Fibroblast of the aortic adventitia (primary cell): Measurements from ENCODE around the gene KCNAB1. TPM values are rescaled to one million over a fixed set of nuclear protein-coding genes. Genes with fewer than 3 reads are reported as not detected.

Source experiments
- DNase-seq: peaks from one replicate; pipeline ENCODE4 v3.0.0-alpha.2; 2010; ENCODE audit warnings: low read depth
- H3K4me3 ChIP-seq: 2 replicates; pipeline ENCODE4 v1.5.1; 2011; ENCODE audit warnings: low read depth, mild to moderate bottlenecking, control low read depth, low read length, moderate library complexity
- total RNA-seq: library from RNA; depleted of rRNA; stranded (reverse); fragments of >200 nt; gene quantifications from 2 replicates; pipeline ENCODE4 v1.2.3, GENCODE V29; 2012; ENCODE audit warnings: low replicate concordance
- TF ChIP-seq, protein P1 (sequence below): IDR thresholded peaks from 2 replicates; pipeline ENCODE4 v1.5.1; 2011; ENCODE audit warnings: mild to moderate bottlenecking, low read length, control low read depth, inconsistent platforms; ENCODE audit not compliant: insufficient read depth

KCNAB1 gene
- total RNA-seq, 1 donor: 3.3 TPM

DNA sequence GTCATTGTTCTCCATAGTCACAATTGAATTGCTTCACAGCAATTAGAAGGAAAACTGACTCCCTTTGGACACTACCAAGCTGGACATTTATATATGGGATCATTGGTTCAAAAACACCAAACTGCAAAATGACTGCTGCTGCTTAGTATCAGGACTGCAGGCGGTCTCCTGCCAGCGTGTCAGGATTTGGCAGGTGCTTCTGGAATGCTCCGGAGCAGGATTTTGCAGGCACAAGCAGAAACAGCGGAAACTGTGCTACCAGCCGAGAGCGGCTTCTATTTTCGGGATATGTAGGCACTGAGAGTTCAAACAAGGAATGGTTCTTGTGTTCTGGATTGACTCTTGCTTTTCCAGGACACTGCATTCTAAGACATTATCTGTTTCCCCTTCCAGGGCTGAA lies 339.1 kb downstream of the KCNAB1 start:
- H3K4me3 ChIP-seq: no peak overlapping the region
- TF ChIP-seq, protein P1, sequence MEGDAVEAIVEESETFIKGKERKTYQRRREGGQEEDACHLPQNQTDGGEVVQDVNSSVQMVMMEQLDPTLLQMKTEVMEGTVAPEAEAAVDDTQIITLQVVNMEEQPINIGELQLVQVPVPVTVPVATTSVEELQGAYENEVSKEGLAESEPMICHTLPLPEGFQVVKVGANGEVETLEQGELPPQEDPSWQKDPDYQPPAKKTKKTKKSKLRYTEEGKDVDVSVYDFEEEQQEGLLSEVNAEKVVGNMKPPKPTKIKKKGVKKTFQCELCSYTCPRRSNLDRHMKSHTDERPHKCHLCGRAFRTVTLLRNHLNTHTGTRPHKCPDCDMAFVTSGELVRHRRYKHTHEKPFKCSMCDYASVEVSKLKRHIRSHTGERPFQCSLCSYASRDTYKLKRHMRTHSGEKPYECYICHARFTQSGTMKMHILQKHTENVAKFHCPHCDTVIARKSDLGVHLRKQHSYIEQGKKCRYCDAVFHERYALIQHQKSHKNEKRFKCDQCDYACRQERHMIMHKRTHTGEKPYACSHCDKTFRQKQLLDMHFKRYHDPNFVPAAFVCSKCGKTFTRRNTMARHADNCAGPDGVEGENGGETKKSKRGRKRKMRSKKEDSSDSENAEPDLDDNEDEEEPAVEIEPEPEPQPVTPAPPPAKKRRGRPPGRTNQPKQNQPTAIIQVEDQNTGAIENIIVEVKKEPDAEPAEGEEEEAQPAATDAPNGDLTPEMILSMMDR: no peak
- DNase-seq: peak; percentile 31

DNA sequence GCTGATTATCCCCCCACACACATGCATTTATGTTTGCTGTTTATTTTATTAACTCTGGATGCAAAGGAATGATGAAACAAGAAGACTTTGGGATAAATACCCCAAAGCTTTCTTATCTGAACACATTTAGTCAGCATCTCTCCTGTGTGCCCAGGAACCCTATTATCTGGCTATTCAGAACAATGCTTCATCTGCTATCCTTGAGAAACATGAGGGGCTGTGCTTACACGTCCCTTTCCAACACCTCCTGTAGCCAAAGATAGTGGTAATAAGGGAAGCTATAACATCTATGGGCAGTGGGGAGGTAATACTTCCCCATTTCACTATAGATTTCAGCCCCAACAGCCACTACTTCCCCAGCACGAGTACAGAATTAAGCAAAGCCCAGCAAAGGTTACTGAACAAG lies 339.8 kb downstream of the KCNAB1 start:
- H3K4me3 ChIP-seq: no peak overlapping the region
- TF ChIP-seq, protein P1: no peak
- no peak for DNase-seq

DNA sequence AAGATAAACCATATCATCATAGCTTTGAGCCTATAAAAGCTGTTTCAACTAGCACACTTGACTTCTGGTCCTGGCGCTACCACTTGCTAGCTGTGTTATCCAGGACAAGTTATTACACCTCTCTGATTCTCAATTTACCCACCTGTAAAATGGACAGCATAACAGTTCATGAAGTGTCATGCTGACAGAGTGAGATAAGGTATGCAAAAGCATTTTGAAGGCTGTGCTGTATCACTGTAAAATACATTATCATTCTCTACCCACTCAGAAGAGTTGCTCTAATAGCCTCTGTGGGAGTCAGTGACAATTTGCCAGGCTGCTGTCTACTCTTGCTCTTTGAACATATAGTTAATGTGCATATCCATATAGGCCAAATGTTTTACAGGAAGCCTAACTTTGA lies 341.5 kb downstream of the KCNAB1 start:
- TF ChIP-seq, protein P1: no peak
- DNase-seq: no peak
- no peak overlapping the region for H3K4me3 ChIP-seq

DNA sequence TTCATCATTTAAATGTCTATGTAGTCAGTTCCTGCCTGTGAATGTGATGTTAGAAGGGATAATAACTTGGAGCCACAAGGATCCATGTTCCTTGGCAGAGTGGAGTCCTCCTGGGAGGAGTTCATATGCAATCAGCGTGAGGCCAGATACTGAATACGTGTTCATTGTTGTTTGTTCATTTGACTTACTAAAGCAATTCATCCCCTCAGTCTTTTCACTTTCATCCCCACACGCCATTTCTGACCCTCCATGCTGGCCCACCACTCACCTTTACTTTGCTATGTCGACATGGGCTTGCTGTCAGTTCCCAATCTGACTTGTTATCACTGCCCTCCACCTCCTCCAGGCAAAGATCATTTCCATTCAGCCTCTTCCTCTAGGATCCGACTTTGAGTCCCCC lies 342.7 kb downstream of the KCNAB1 start:
- H3K4me3 ChIP-seq: no peak overlapping the region
- TF ChIP-seq, protein P1: no peak
- DNase-seq: no peak

DNA sequence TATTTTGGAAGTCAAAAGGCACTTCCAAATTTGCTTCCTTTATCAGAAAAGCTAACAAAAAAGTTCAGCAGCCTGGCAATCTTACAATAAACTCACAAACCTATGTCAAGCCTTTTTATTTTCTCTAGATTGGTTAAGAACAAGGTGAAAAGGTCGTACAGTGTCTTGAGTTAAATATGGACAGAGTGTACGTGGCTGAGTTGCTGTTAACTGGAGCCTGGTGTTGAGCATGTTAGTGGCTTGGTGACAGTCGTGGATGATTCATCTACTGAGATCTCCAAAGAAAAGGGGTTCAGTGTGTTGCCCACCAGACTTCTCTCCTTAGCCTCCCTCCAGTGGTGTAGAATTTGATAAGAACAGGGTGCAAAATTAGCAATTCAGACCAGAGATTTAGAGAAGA lies 344.8 kb downstream of the KCNAB1 start:
- DNase-seq: peak; percentile 25
- H3K4me3 ChIP-seq: no peak overlapping the region
- TF ChIP-seq, protein P1: no peak

DNA sequence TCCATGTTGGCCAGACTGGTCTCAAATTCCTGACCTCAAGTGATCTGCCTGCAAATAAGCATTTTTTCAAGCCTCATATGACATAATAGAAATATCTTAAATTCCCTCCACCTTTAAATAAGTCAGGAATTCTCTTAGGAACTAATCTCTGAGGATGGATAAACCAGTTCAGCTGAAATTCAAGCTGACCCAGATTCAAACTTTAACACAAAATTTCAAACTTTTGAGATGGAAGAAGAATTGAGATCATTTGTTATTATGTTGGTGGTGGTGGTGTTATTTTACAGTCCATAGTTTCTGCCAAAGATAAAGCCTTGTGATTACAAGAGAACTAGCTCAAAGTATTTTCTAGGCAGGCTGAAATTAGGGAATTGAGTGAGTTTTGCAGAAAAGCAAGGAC lies 349.1 kb downstream of the KCNAB1 start:
- H3K4me3 ChIP-seq: no peak overlapping the region
- TF ChIP-seq, protein P1: no peak
- peak; percentile 25 for DNase-seq

DNA sequence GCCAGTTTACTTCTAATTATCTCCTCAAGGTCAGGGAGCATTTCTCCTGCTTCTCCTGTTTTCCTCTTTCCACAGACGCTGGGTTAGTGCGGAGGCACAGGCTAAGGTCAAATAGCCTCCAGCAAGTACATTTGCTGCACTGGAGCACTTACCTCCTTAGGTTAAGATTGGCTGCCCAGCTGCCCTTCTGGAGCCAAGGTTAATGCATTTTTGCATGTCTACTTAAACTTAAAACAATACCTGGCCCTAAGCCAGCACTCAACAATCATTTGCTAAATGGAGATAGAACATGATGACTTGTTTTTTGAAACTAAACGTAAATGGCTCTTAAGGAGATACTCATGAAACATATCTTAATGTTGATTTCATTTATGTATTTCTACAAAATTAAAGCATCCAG lies 351.1 kb downstream of the KCNAB1 start:
- no peak overlapping the region for H3K4me3 ChIP-seq
- TF ChIP-seq, protein P1: no peak
- peak; percentile 49 for DNase-seq
